Measurements from ENCODE around the gene KLHL3. TPM values are rescaled to one million over a fixed set of nuclear protein-coding genes. Genes with fewer than 3 reads are reported as not detected.

The KLHL3 gene
- total RNA-seq, 1 donor from 2014 or later, result 2.3 TPM

- peak overlapping the region; percentile 100 for H3K27ac Mint-ChIP-seq
- H3K4me1 Mint-ChIP-seq (ENCODE audit: low read depth), result peaks cover 20% of the 10 kb centered on the region
- H3K27me3 Mint-ChIP-seq (ENCODE audit: low read depth), result no peaks in the 10 kb centered on the region
- intact Hi-C loops (cut with micrococcal nuclease), result loop anchor here (1.0 to 5.0 kb wide), 4 partner anchors 19 to 423 kb away; partner anchors contain the start of genes BRD8, KLHL3 and PKD2L2
- H3K9me3 Mint-ChIP-seq, result peaks cover 4% of the 10 kb centered on the region
- peaks cover 42% of the 10 kb centered on the region for H3K36me3 Mint-ChIP-seq (ENCODE audit: low read depth)
- peak overlapping the region; percentile 99 for H3K4me3 Mint-ChIP-seq (ENCODE audit: low read depth)
- no peak for DNase-seq (ENCODE audit: low spot score)
These were observed 19.3 kb upstream of the KLHL3 start for GRCh38 chr5:137754961-137755762.

DNA sequence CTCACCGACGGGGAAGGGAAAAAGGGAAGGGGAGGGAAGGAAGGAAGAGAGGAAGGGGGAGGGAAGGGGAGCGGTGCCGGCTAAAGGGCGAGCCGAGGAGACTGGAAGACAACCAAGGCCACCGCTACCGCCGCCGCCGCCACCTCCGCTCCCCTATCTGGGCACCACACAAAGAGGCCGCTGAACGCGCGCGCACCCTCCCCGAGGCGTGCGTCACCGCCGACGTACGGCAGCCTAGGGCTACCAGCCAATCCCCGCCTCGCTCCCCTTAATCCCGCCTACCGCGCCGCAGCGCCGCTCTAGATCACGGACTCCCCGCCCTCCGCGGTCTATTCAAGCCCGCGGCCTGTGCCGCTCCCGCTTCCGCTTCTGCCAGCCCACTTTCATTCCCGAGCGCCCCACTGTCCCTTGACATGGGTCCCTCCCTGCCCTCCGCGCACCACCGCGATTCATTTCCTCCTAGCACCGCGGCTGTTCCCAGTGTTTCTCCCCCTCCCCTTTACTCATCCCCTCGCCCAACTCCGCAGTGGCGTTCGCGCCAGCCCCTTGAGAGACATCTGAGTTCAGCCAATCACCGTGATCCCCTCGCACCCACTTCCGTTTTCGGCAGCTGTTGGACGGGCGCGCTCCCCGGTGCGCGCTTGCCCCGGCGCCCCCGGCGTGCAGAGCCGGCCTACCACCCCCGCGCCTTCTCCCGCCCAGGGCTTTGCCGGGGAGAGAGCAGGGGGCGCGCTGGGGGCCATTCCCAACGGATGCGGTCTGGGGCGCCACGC is 18.5 kb upstream of the KLHL3 start, which contains the start of gene HNRNPA0:
Gene HNRNPA0 (minus strand): TSS at position 176 of the 773 bp plus-strand sequence. CDS start 297 bp downstream, outside the sequence.
- intact Hi-C loops (cut with micrococcal nuclease), result loop anchor here (1.0 to 5.0 kb wide), 4 partner anchors 18 to 424 kb away; partner anchors contain the start of genes BRD8, KLHL3 and PKD2L2
- DNase-seq (ENCODE audit: low spot score), result peak; percentile 96
- H3K36me3 Mint-ChIP-seq (ENCODE audit: low read depth), result peaks cover 45% of the 10 kb centered on the region
- H3K27me3 Mint-ChIP-seq (ENCODE audit: low read depth), result no peaks in the 10 kb centered on the region
- H3K27ac Mint-ChIP-seq, result peak within 1 kb of the TSS; percentile 100
- H3K4me1 Mint-ChIP-seq (ENCODE audit: low read depth), result peaks cover 21% of the 10 kb centered on the region
- H3K9me3 Mint-ChIP-seq, result peaks cover 4% of the 10 kb centered on the region
- H3K4me3 Mint-ChIP-seq (ENCODE audit: low read depth), result peak within 1 kb of the TSS; percentile 99

GRCh38 chr5:137753691-137754187 is 17.9 kb upstream of the KLHL3 start:
- peak overlapping the region; percentile 100 for H3K27ac Mint-ChIP-seq
- peak overlapping the region; percentile 99 for H3K4me3 Mint-ChIP-seq (ENCODE audit: low read depth)
- H3K36me3 Mint-ChIP-seq (ENCODE audit: low read depth), result peaks cover 45% of the 10 kb centered on the region
- H3K9me3 Mint-ChIP-seq, result peaks cover 4% of the 10 kb centered on the region
- H3K27me3 Mint-ChIP-seq (ENCODE audit: low read depth), result no peaks in the 10 kb centered on the region
- peaks cover 21% of the 10 kb centered on the region for H3K4me1 Mint-ChIP-seq (ENCODE audit: low read depth)
- DNase-seq (ENCODE audit: low spot score), result no peak
- intact Hi-C loops (cut with micrococcal nuclease), result loop anchor here (1.0 to 5.0 kb wide), 4 partner anchors 17 to 425 kb away; partner anchors contain the start of genes BRD8, KLHL3 and PKD2L2

- Mint-ChIP-seq H3K9me3 (peaks cover 4% of the 10 kb centered on the region), H3K4me3 (ENCODE audit: low read depth) (peak overlapping the region; percentile 99), H3K27ac (peak overlapping the region; percentile 100), H3K27me3 (ENCODE audit: low read depth) (no peaks in the 10 kb centered on the region), H3K36me3 (ENCODE audit: low read depth) (peaks cover 45% of the 10 kb centered on the region), H3K4me1 (ENCODE audit: low read depth) (peaks cover 21% of the 10 kb centered on the region)
- intact Hi-C loops (cut with micrococcal nuclease), result loop anchor here (5.0 kb wide), 1 partner anchor 134 kb away; the partner anchor contains the start of gene PKD2L2
- peak; percentile 35 for DNase-seq (ENCODE audit: low spot score)
These were observed 17.2 kb upstream of the KLHL3 start for GRCh38 chr5:137752905-137753690.

- H3K36me3 Mint-ChIP-seq (ENCODE audit: low read depth), result peaks cover 45% of the 10 kb centered on the region
- no peaks in the 10 kb centered on the region for H3K27me3 Mint-ChIP-seq (ENCODE audit: low read depth)
- peaks cover 4% of the 10 kb centered on the region for H3K9me3 Mint-ChIP-seq
- no peak for DNase-seq (ENCODE audit: low spot score)
- H3K4me1 Mint-ChIP-seq (ENCODE audit: low read depth), result peaks cover 21% of the 10 kb centered on the region
- peak overlapping the region; percentile 100 for H3K27ac Mint-ChIP-seq
- peak overlapping the region; percentile 99 for H3K4me3 Mint-ChIP-seq (ENCODE audit: low read depth)
- intact Hi-C loops (cut with micrococcal nuclease), result loop anchor here (5.0 kb wide), 1 partner anchor 135 kb away; the partner anchor contains the start of gene PKD2L2
These were observed 16.1 kb upstream of the KLHL3 start for GRCh38 chr5:137751869-137752491.

- H3K9me3 Mint-ChIP-seq, result no peaks in the 10 kb centered on the region
- no peaks in the 10 kb centered on the region for H3K27me3 Mint-ChIP-seq (ENCODE audit: low read depth)
- peaks cover 45% of the 10 kb centered on the region for H3K36me3 Mint-ChIP-seq (ENCODE audit: low read depth)
- H3K4me1 Mint-ChIP-seq (ENCODE audit: low read depth), result peaks cover 21% of the 10 kb centered on the region
- no peak overlapping the region for H3K27ac Mint-ChIP-seq
- no peak overlapping the region for H3K4me3 Mint-ChIP-seq (ENCODE audit: low read depth)
- intact Hi-C loops (cut with micrococcal nuclease), result loop anchor here (5.0 kb wide), 1 partner anchor 137 kb away; the partner anchor contains the start of gene PKD2L2
- no peak for DNase-seq (ENCODE audit: low spot score)
These were observed 14.5 kb upstream of the KLHL3 start for GRCh38 chr5:137750436-137750835.

GRCh38 chr5:137747848-137748247 is 12.0 kb upstream of the KLHL3 start:
- Mint-ChIP-seq H3K4me1 (ENCODE audit: low read depth) (peaks cover 18% of the 10 kb centered on the region), H3K4me3 (ENCODE audit: low read depth) (no peak overlapping the region), H3K27ac (no peak overlapping the region), H3K36me3 (ENCODE audit: low read depth) (peaks cover 28% of the 10 kb centered on the region), H3K27me3 (ENCODE audit: low read depth) (no peaks in the 10 kb centered on the region), H3K9me3 (no peaks in the 10 kb centered on the region)
- intact Hi-C loops (cut with micrococcal nuclease), result no loop called here
- no peak for DNase-seq (ENCODE audit: low spot score)

GRCh38 chr5:137743031-137743640 is 7.2 kb upstream of the KLHL3 start:
- Mint-ChIP-seq H3K27me3 (ENCODE audit: low read depth) (no peaks in the 10 kb centered on the region), H3K4me3 (ENCODE audit: low read depth) (no peak overlapping the region), H3K27ac (no peak overlapping the region), H3K9me3 (peaks cover 1% of the 10 kb centered on the region), H3K4me1 (ENCODE audit: low read depth) (no peaks in the 10 kb centered on the region), H3K36me3 (ENCODE audit: low read depth) (peaks cover under 1% of the 10 kb centered on the region)
- DNase-seq (ENCODE audit: low spot score), result peak; percentile 43
- intact Hi-C loops (cut with micrococcal nuclease), result loop anchor here (1.0 kb wide), 2 partner anchors 83 to 114 kb away; no protein-coding TSS in a partner anchor

DNA sequence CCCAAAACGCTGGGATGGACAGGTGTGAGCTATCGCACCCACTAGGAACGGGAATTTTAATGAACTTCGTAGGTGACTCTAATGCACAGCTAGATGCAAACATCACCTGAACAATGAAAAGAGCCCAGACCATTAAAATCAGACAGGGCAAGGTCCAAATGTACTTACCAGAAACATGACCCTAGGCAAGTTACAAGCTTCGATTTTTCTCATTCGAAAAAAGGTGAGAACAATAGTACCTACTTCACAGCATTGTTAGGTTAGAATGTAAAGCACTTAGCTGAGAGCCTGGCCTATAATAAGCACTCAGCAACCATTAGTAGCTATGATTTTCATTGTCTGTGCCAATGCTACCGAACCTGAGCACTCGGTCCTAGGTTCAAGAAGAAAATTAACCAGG is 5.8 kb upstream of the KLHL3 start:
- no peaks in the 10 kb centered on the region for H3K27me3 Mint-ChIP-seq (ENCODE audit: low read depth)
- H3K9me3 Mint-ChIP-seq, result peaks cover 8% of the 10 kb centered on the region
- no peak overlapping the region for H3K4me3 Mint-ChIP-seq (ENCODE audit: low read depth)
- no peak for DNase-seq (ENCODE audit: low spot score)
- intact Hi-C loops (cut with micrococcal nuclease), result no loop called here
- H3K4me1 Mint-ChIP-seq (ENCODE audit: low read depth), result no peaks in the 10 kb centered on the region
- peaks cover 6% of the 10 kb centered on the region for H3K36me3 Mint-ChIP-seq (ENCODE audit: low read depth)
- no peak overlapping the region for H3K27ac Mint-ChIP-seq

GRCh38 chr5:137739737-137740136 is 3.8 kb upstream of the KLHL3 start:
- Mint-ChIP-seq H3K27ac (no peak overlapping the region), H3K4me3 (ENCODE audit: low read depth) (no peak overlapping the region), H3K9me3 (peaks cover 8% of the 10 kb centered on the region), H3K27me3 (ENCODE audit: low read depth) (no peaks in the 10 kb centered on the region), H3K4me1 (ENCODE audit: low read depth) (no peaks in the 10 kb centered on the region), H3K36me3 (ENCODE audit: low read depth) (peaks cover 6% of the 10 kb centered on the region)
- intact Hi-C loops (cut with micrococcal nuclease), result no loop called here
- DNase-seq (ENCODE audit: low spot score), result no peak

DNA sequence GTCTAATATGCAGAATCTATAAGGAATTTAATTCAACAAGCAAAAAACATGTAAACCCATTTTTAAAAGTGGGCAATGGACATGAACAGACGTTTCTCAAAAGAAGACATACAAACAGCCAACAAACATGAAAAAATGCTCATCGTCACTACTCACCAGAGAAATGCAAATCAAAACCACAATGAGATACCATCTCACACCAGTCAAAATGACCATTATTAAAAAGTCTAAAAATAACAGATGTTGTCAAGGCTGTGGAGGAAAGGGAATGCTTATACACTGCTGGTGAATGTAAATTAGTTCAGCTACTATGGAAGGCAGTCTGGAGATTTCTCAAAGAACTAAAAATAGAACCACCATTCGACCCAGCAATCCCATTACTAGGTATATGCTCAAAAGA is 3.1 kb upstream of the KLHL3 start:
- peaks cover 8% of the 10 kb centered on the region for H3K9me3 Mint-ChIP-seq
- peaks cover 6% of the 10 kb centered on the region for H3K36me3 Mint-ChIP-seq (ENCODE audit: low read depth)
- H3K4me3 Mint-ChIP-seq (ENCODE audit: low read depth), result no peak overlapping the region
- intact Hi-C loops (cut with micrococcal nuclease), result no loop called here
- no peaks in the 10 kb centered on the region for H3K4me1 Mint-ChIP-seq (ENCODE audit: low read depth)
- H3K27me3 Mint-ChIP-seq (ENCODE audit: low read depth), result no peaks in the 10 kb centered on the region
- no peak overlapping the region for H3K27ac Mint-ChIP-seq
- DNase-seq (ENCODE audit: low spot score), result no peak
